Upper lobe of left lung (tissue), 6 donors: Measurements from ENCODE around the gene TNS3. TPM values are rescaled to one million over a fixed set of nuclear protein-coding genes. Genes with fewer than 3 reads are reported as not detected.
"Not testable (repeated sequence)": the region's sequence is repeated elsewhere in the genome, so short reads cannot be mapped to it uniquely, and the experiment has no call there.

ENCODE experiments used
- ATAC-seq, 2 donors: fragments of 200-7000 bp; cut with Tn5 transposase; one replicate each; pipeline ENCODE4 v1.9.1; 2022; ENCODE audit warnings: mild to moderate bottlenecking in 2 of 2, moderate library complexity in 2 of 2; ENCODE audit not compliant: low FRiP score in 2 of 2
- DNase-seq, 2 donors: peaks; one replicate each; pipeline ENCODE4 v3.0.0-alpha.2; 2019 to 2020
- H3K27ac ChIP-seq, 4 donors: fragments of 200-600 bp; sonication (generic); one replicate each; pipeline ENCODE4 v1.5.1; 2016 to 2019
- H3K27me3 ChIP-seq, 4 donors: fragments of 200-600 bp; sonication (generic); one replicate each; pipeline ENCODE4 v1.5.1; 2017 to 2019
- H3K36me3 ChIP-seq, 4 donors: fragments of 200-600 bp; sonication (generic); one replicate each; pipeline ENCODE4 v1.5.1; 2016 to 2019
- H3K4me1 ChIP-seq, 4 donors: fragments of 200-600 bp; sonication (generic); one replicate each; pipeline ENCODE4 v1.5.1; 2018 to 2019
- H3K4me3 ChIP-seq, 4 donors: fragments of 200-600 bp; sonication (generic); one replicate each; pipeline ENCODE4 v1.5.1; 2017 to 2019; ENCODE audit warnings: mild to moderate bottlenecking in 2 of 4, moderate library complexity in 1 of 4
- H3K9me3 ChIP-seq, 4 donors: fragments of 200-600 bp; sonication (generic); one replicate each; pipeline ENCODE4 v1.5.1; 2018 to 2019
- EP300 ChIP-seq, 4 donors: sonication (generic); formaldehyde crosslinking; IDR thresholded peaks; one replicate each; pipeline ENCODE4 v1.5.1; 2017; ENCODE audit warnings: antibody characterized with exemption in 4 of 4, control low read depth in 2 of 4
- POLR2A ChIP-seq, 4 donors: fragments of 450-650 bp; IDR thresholded peaks; one replicate each; pipeline ENCODE4 v1.5.1; 2016 to 2017; ENCODE audit warnings: antibody characterized with exemption in 4 of 4, mild to moderate bottlenecking in 2 of 4
- POLR2AphosphoS5 ChIP-seq, 2 donors: sonication (generic); formaldehyde crosslinking; IDR thresholded peaks; one replicate each; pipeline ENCODE4 v1.5.1; 2017; ENCODE audit warnings: antibody characterized with exemption in 2 of 2
- WGBS, 2 donors: methylation state at CpG; one replicate each; pipeline ENCODE4 v1.1.5; 2017 to 2018; 5-methylcytosine and 5-hydroxymethylcytosine counted together
- total RNA-seq, 6 donors: library from RNA; depleted of rRNA in 4 of 6; stranded (reverse); fragments of >200 nt in 4 of 6; gene quantifications; one replicate each; pipeline versions ENCODE4 v1.1.0 to v1.2.1, GENCODE V29; 2016 to 2021
- TF ChIP-seq, protein P1 (sequence below), 6 experiments: fragments of 450-650 bp in 4 of 6; fragments of 200-600 bp in 2 of 6; sonication (generic) in 2 of 6; IDR thresholded peaks; one replicate each; pipeline ENCODE4 v1.5.1; 2016 to 2019; ENCODE audit warnings: antibody characterized with exemption in 6 of 6
- donor health status: DM: no; HTN: no; CAD: no; lungs with moderate emphysema.
- donor health status: DM: no; HTN: yes; CAD: no; lungs with severe emphysema.

TNS3 gene
- total RNA-seq, 6 donors from 2014 or later: 90.6 to 266 (median 143) TPM

DNA sequence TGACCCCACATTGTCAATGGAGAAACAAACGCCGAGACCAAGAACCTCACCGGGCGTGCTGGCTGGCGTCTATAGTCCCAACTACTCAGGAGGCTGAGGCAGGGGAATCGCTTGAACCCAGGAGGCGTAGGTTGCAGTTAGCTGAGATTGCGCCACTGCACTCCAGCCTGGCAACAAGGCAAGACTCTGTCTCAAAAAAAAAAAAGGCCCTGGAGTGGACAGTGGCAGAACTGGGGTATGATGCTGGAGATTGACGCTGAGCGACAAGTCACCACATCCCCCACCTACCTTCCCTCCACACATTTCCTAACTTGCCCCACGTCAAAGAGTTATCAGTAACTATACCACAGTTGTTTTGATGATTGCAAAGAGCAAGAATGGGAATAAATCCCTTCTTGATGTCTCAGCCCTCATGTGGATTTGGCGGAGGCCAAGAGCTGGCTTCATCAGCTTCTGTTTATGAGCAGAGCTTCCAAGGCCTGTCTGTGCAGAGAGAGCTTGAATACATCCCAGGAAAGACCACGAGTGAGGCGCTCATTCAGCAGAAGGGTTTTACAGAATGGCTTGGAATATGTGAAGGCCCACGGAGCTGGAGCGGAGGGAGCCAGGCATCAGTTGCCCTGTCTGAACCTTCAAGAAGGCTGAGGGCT is 28.0 kb upstream of the TNS3 start:
- DNase-seq (no peak), ATAC-seq (peak in 1 of 2 donors; percentile 74)
- whole genome bisulfite sequencing, 2 donors: 77 to 83% methylated on average over 11 to 16 of the region's 16 CpGs
- H3K4me1 ChIP-seq: peaks cover 10 to 35% (median 33%) of the 10 kb centered on the region in 4 donors
- peak overlapping the region in 3 of 4 donors; percentile 5 to 52 (median 23) for H3K27ac ChIP-seq
- H3K9me3 ChIP-seq: no peaks in the 10 kb centered on the region
- no peaks in the 10 kb centered on the region for H3K27me3 ChIP-seq
- no peaks in the 10 kb centered on the region for H3K36me3 ChIP-seq
- no peak overlapping the region for H3K4me3 ChIP-seq
- no peak for TF ChIP-seq POLR2AphosphoS5 (IDR thresholded peaks at IDR 0.05)
- TF ChIP-seq, protein P1, sequence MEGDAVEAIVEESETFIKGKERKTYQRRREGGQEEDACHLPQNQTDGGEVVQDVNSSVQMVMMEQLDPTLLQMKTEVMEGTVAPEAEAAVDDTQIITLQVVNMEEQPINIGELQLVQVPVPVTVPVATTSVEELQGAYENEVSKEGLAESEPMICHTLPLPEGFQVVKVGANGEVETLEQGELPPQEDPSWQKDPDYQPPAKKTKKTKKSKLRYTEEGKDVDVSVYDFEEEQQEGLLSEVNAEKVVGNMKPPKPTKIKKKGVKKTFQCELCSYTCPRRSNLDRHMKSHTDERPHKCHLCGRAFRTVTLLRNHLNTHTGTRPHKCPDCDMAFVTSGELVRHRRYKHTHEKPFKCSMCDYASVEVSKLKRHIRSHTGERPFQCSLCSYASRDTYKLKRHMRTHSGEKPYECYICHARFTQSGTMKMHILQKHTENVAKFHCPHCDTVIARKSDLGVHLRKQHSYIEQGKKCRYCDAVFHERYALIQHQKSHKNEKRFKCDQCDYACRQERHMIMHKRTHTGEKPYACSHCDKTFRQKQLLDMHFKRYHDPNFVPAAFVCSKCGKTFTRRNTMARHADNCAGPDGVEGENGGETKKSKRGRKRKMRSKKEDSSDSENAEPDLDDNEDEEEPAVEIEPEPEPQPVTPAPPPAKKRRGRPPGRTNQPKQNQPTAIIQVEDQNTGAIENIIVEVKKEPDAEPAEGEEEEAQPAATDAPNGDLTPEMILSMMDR (IDR thresholded peaks at IDR 0.05): no peak
- no peak for TF ChIP-seq POLR2A (IDR thresholded peaks at IDR 0.05)
- no peak for TF ChIP-seq EP300 (IDR thresholded peaks at IDR 0.05)

DNA sequence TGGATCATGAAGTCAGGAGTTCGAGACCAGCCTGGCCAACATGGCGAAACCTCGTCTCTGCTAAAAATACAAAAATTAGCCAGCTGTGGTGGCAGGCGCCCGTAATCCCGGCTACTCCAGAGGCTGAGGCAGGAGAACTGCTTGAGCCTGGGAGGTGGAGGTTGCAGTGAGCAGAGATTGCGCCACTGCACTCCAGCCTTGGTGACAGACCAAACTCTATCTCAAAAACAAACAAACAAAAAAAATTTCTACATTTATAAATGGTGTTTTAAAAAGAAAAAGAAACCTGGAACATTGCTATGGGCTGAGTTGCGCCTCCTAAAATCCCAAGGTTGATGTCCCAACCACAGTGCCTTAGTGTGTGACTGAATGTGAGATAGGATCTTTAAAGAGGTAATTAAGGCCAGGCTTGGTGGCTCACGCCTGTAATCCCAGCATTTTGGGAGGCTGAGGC is 24.7 kb upstream of the TNS3 start:
- DNase-seq, H3K36me3 ChIP-seq, H3K9me3 ChIP-seq, H3K27me3 ChIP-seq, H3K4me3 ChIP-seq, ATAC-seq: not testable (repeated sequence)
- WGBS, 2 donors: 86 to 89% methylated on average over 9 of the region's 9 CpGs
- peaks cover 23 to 56% (median 41%) of the 10 kb centered on the region in 4 donors for H3K4me1 ChIP-seq
- peak overlapping the region in 3 of 4 donors; percentile 2 to 58 (median 28) for H3K27ac ChIP-seq

DNA sequence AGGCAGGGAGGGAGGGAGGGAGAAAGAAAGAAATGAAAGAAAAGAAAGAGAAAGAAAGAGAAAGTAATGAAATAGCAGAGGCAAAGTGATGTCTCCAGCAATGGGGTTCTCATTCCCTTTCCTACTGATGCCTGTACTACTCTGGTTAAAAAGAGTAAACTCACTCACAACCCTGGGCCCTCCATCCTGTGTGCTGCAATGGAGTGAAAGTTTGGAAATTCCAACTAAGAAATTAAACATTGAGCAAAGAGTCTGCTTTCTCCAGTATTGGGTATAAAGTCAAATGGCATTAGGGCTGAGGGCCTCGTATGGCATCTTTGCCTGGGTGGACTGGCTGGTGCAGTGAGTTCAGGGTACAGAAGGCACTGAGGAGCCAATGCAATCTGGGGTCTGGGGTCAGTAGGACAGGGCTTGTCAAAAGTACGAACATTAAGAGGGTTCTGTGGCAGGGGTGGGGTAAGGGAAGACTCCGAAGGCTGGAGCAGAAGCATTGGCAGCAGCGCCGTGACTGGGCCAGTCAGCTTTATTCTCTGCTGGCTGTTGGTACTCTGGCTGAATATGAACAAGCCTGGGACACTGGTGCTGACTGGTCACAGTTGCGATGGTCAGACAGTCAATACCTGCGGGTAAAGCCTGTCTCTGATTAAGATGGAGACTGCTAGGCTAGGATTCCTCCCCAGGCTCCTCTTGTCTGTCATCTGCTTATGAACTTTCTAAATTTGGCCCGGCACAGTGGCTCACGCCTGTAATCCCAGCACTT is 24.1 kb upstream of the TNS3 start:
- ATAC-seq (no peak), DNase-seq (no peak)
- no peak overlapping the region for H3K4me3 ChIP-seq
- H3K9me3 ChIP-seq: no peaks in the 10 kb centered on the region
- TF ChIP-seq POLR2A (IDR thresholded peaks at IDR 0.05): no peak
- no peak for TF ChIP-seq POLR2AphosphoS5 (IDR thresholded peaks at IDR 0.05)
- TF ChIP-seq, protein P1 (IDR thresholded peaks at IDR 0.05): no peak
- no peak for TF ChIP-seq EP300 (IDR thresholded peaks at IDR 0.05)
- WGBS, 2 donors: 90 to 92% methylated on average over 7 to 9 of the region's 9 CpGs
- H3K4me1 ChIP-seq: peaks cover 27 to 55% (median 45%) of the 10 kb centered on the region in 4 donors
- H3K36me3 ChIP-seq: no peaks in the 10 kb centered on the region
- peak overlapping the region; percentile 2 to 64 (median 43) for H3K27ac ChIP-seq
- H3K27me3 ChIP-seq: no peaks in the 10 kb centered on the region

DNA sequence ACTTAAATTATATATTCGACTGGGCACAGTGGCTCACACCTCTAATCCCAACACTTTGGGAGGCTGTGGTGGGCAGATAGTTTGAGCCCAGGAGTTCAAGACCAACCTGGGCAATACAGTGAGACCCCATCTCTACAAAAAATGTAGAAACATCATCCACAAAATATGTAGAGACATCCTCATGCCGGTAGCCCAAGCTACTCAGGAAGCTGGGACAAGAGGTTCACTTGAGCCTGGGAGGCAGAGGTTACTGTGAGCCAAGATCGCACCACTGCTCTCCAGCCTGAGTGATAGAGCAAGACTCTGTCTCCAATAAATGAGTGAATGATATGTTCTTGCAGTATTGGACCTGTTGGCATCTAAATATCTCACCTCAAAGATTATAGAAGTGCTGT is 22.6 kb upstream of the TNS3 start:
- Histone ChIP-seq H3K9me3 (no peaks in the 10 kb centered on the region), H3K36me3 (no peaks in the 10 kb centered on the region), H3K4me1 (peaks cover 33 to 46% (median 37%) of the 10 kb centered on the region in 4 donors), H3K27ac (peak overlapping the region; percentile 54 to 69 (median 61)), H3K27me3 (no peaks in the 10 kb centered on the region), H3K4me3 (no peak overlapping the region)
- 56 to 63% methylated on average over 2 to 3 of the region's 3 CpGs for WGBS, 2 donors
- DNase-seq (peak in 1 of 2 donors; percentile 52), ATAC-seq (peak; percentile 25 to 66)
- no peak for TF ChIP-seq EP300 (IDR thresholded peaks at IDR 0.05)
- TF ChIP-seq POLR2A (IDR thresholded peaks at IDR 0.05): no peak
- TF ChIP-seq, protein P1 (IDR thresholded peaks at IDR 0.05): no peak
- TF ChIP-seq POLR2AphosphoS5 (IDR thresholded peaks at IDR 0.05): no peak

DNA sequence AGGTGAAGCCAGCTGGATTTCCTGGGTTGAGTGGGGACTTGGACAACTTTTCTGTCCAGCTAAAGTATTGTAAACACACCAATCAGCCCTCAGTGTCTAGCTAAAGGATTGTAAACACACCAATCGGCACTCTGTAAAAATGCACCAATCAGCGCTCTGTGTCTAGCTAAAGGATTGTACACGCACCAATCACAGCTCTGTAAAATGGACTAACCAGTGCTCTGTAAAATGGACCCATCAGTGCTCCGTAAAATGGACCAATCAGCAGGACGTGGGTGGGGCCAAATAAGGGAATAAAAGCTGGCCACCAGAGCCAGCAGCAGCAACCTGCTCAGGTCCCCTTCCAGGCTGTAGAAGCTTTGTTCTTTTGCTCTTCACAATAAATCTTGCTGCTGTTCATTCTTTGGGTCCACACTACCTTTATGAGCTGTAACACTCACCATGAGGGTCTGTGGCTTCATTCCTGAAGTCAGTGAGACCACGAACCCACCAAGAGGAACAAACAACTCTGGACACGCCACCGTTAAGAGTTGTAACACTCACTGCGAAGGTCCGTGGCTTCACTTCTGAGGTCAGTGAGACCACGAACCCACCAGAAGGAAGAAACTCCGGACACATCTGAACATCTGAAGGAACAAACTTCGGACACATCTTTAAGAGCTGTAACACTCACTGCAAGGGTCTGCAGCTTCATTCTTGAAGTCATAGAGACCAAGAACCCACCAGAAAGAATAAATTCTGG is 21.8 kb upstream of the TNS3 start:
- not testable (repeated sequence) for H3K36me3 ChIP-seq, ATAC-seq, DNase-seq, H3K27me3 ChIP-seq, H3K4me3 ChIP-seq, H3K9me3 ChIP-seq
- Histone ChIP-seq H3K4me1 (peaks cover 32 to 45% (median 35%) of the 10 kb centered on the region in 4 donors), H3K27ac (peak overlapping the region; percentile 54 to 69 (median 61))
- 76 to 96% methylated on average over 13 of the region's 13 CpGs for WGBS, 2 donors
